ENCODE results near the gene DDX54. TPM values are rescaled to one million over a fixed set of nuclear protein-coding genes. Genes with fewer than 3 reads are reported as not detected.
"Not testable (repeated sequence)": the region's sequence is repeated elsewhere in the genome, so short reads cannot be mapped to it uniquely, and the experiment has no call there.

Gene DDX54
- total RNA-seq, 6 donors from 2014 or later: 43.3 to 81.5 (median 58.9) TPM

DNA sequence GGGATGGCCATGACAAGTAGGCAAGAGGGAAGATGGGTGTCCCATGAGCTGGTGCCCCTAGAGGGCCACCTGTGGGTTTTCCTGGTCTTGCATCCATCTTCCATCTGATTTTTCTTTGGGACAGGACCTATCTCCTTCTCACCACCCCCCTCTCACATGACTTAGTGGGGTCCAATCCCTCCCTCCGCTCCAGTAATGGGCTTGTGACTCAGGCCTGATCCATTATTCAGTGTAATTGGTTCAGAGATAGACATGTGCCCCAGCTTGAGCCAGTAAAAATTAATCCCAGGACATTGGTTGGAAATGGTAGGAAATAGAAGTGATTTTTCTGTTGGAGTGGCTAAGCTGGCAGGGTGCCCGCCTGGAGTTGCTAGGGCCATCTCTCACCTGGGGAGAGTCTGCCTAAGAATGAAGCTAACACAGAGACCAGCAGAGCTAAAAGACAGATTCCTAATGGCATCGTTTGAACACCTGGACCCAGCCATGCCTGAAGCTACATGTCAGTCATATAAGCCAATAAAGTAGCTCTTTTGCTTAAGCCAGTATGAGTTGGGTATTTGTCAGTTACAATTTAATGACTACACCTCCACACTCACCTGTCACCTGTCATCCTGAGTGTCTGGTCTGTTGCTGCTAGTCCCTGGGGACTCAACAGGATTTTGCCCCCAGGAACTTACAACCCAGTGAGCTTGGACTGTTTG lies 64.5 kb downstream of the DDX54 start:
- no peak for ATAC-seq (ENCODE audit: low FRiP score in 2 of 2)
- Histone ChIP-seq H3K27ac (no peak overlapping the region), H3K36me3 (no peaks in the 10 kb centered on the region), H3K4me3 (no peak overlapping the region), H3K9me3 (peaks cover 0 to 9% (median 4%) of the 10 kb centered on the region in 4 donors), H3K27me3 (no peaks in the 10 kb centered on the region), H3K4me1 (no peaks in the 10 kb centered on the region)
- no peak for DNase-seq
- TF ChIP-seq EP300 (IDR thresholded peaks at IDR 0.05) (no peak), POLR2A (IDR thresholded peaks at IDR 0.05) (no peak), POLR2AphosphoS5 (IDR thresholded peaks at IDR 0.05) (no peak)
- TF ChIP-seq, protein P1, sequence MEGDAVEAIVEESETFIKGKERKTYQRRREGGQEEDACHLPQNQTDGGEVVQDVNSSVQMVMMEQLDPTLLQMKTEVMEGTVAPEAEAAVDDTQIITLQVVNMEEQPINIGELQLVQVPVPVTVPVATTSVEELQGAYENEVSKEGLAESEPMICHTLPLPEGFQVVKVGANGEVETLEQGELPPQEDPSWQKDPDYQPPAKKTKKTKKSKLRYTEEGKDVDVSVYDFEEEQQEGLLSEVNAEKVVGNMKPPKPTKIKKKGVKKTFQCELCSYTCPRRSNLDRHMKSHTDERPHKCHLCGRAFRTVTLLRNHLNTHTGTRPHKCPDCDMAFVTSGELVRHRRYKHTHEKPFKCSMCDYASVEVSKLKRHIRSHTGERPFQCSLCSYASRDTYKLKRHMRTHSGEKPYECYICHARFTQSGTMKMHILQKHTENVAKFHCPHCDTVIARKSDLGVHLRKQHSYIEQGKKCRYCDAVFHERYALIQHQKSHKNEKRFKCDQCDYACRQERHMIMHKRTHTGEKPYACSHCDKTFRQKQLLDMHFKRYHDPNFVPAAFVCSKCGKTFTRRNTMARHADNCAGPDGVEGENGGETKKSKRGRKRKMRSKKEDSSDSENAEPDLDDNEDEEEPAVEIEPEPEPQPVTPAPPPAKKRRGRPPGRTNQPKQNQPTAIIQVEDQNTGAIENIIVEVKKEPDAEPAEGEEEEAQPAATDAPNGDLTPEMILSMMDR (IDR thresholded peaks at IDR 0.05): no peak
- WGBS, 2 donors: 78 to 86% methylated on average over 3 of the region's 3 CpGs

DNA sequence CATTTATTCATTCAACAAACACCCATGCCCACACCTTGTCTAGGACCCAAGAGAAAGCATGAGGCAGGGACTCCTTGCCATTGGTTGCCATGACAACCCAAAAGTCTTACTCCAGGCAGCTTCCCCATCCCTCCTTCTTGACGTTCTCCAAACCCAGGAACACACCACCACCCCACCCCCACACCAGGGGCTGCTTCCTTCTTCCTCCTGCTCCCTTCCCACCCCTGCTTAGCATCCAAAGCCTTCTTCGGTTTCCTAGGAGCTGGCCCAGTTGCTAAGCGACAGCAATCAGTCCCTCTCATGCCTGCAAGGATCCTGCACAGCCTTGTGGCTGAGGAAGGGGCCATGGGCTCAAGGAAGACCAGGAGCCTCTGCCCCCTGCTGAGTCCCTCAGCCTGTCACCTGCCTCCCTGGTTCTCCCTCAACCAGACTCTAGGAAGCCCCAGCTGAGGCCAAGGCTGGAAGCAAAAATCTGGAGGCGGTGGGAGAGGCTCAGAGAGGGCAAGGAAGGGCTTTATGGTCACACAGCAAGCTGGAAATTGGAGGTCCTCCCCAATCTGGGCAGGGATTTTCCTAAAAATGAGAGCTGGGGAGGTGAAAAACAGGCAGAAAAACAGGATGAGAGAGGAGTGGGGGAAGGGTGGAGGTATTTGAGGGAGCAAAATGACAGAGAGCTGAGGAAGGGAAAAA lies 65.2 kb downstream of the DDX54 start:
- ATAC-seq (ENCODE audit: low FRiP score in 2 of 2) (no peak), DNase-seq (no peak)
- Histone ChIP-seq H3K27ac (no peak overlapping the region), H3K4me3 (no peak overlapping the region), H3K4me1 (no peaks in the 10 kb centered on the region), H3K36me3 (no peaks in the 10 kb centered on the region), H3K9me3 (peaks cover 0 to 9% (median 4%) of the 10 kb centered on the region in 4 donors), H3K27me3 (no peaks in the 10 kb centered on the region)
- no peak for TF ChIP-seq POLR2A (IDR thresholded peaks at IDR 0.05)
- TF ChIP-seq POLR2AphosphoS5 (IDR thresholded peaks at IDR 0.05): no peak
- TF ChIP-seq, protein P1 (IDR thresholded peaks at IDR 0.05): no peak
- no peak for TF ChIP-seq EP300 (IDR thresholded peaks at IDR 0.05)
- 37 to 43% methylated on average over 4 of the region's 4 CpGs for WGBS, 2 donors

DNA sequence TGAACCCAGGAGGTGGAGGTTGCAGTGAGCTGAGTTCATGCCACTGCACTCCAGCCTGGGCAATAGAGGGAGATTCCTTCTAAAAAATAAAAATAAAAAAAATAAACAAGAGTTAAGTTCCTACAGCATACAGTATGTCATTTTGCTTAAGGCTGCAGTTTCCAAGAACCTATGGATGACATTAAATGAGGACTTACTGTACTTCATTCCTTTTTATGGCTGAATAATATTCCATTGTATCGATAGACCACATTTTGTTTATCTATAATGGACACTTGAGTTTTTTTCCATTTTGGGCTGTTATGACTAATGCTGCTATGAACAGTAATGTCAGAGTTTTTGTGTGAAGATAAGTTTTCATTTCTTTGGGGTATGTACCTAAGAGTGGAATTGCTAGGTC lies 67.1 kb downstream of the DDX54 start:
- H3K27ac ChIP-seq: no peak overlapping the region
- H3K4me1 ChIP-seq: no peaks in the 10 kb centered on the region
- no peaks in the 10 kb centered on the region for H3K27me3 ChIP-seq
- peaks cover 0 to 5% (median 2%) of the 10 kb centered on the region in 4 donors for H3K9me3 ChIP-seq
- TF ChIP-seq POLR2A (IDR thresholded peaks at IDR 0.05) (no peak), POLR2AphosphoS5 (IDR thresholded peaks at IDR 0.05) (no peak), EP300 (IDR thresholded peaks at IDR 0.05) (no peak)
- TF ChIP-seq, protein P1 (IDR thresholded peaks at IDR 0.05): no peak
- H3K36me3 ChIP-seq: no peaks in the 10 kb centered on the region
- no peak overlapping the region for H3K4me3 ChIP-seq
- ATAC-seq (ENCODE audit: low FRiP score in 2 of 2): no peak
- 100% methylated on average over 1 of the region's 1 CpG for WGBS, 2 donors
- no peak for DNase-seq

DNA sequence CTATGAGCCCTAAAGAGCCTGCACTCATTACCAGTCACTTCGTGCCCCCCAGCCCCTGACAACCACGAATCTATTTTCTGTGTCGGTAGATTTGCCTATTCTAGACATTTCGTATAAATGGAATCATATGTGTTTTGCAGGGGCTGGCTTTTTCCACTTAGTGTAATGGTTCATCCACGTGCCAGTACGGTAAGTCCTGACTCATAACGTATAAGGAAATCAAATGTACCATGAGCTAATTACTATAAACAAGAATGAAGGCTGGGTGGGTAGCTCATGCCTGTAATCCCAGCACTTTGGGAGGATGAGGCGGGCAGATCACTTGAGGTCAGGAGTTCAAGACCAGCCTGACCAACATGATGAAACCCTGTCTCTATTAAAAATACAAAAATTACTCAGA lies 67.6 kb downstream of the DDX54 start:
- not testable (repeated sequence) for H3K4me3 ChIP-seq; H3K9me3 ChIP-seq; ATAC-seq (ENCODE audit: low FRiP score in 2 of 2); H3K27me3 ChIP-seq; H3K36me3 ChIP-seq; H3K27ac ChIP-seq; DNase-seq; H3K4me1 ChIP-seq
- 73 to 74% methylated on average over 8 of the region's 8 CpGs for WGBS, 2 donors

DNA sequence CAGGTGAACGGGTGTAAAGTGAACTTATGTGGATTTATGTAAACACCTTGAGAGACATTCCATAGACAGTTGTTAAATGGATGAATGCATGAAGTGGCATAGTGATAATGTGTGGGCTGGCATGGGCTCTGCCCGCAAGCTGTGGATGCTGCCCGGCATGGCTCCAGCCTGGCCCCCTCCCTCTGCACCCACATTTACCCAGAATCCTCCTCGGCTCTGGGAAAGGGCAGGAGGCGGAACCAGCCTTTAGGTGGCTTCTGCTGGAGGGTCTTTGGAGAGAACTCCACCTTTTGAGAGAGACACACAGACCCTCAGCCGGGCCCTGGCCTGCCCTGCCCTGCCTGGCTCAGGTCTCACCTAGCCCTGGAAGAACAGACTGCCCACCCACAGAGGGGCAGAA lies 68.4 kb downstream of the DDX54 start:
- H3K4me3 ChIP-seq: no peak overlapping the region
- 49 to 64% methylated on average over 6 of the region's 6 CpGs for WGBS, 2 donors
- no peaks in the 10 kb centered on the region for H3K27me3 ChIP-seq
- no peaks in the 10 kb centered on the region for H3K4me1 ChIP-seq
- H3K36me3 ChIP-seq: no peaks in the 10 kb centered on the region
- no peak for TF ChIP-seq POLR2AphosphoS5 (IDR thresholded peaks at IDR 0.05)
- no peak for TF ChIP-seq EP300 (IDR thresholded peaks at IDR 0.05)
- TF ChIP-seq POLR2A (IDR thresholded peaks at IDR 0.05): no peak
- TF ChIP-seq, protein P1 (IDR thresholded peaks at IDR 0.05): no peak
- H3K9me3 ChIP-seq: no peaks in the 10 kb centered on the region
- H3K27ac ChIP-seq: no peak overlapping the region
- no peak for DNase-seq
- no peak for ATAC-seq (ENCODE audit: low FRiP score in 2 of 2)
